Activated naive CD4-positive, alpha-beta T cell treated with anti-CD3 and anti-CD28 coated beads, Interleukin-2, amount 10 ng/mL, durations not matched to agents 7 days and 5 days (primary cell): ENCODE measurements around the gene GPD1.
A peak's percentile ranks its signal among the peaks of the same experiment; 100 is the strongest.
"Not testable (repeated sequence)": the region's sequence is repeated elsewhere in the genome, so short reads cannot be mapped to it uniquely, and the experiment has no call there.

Source experiments
- CTCF ChIA-PET: fragments of 350-600 bp; sonication (Branson Sonifier 250); formaldehyde crosslinking; loops from one replicate; lab custom pipeline; 2021; ENCODE audit warnings: antibody characterized with exemption; lab: Charles Lee
- DNase-seq: peaks from one replicate; pipeline ENCODE4 v3.0.0-alpha.2; 2020
- H3K27ac Mint-ChIP-seq: one replicate; pipeline ENCODE4 v1.8.0; 2021; ENCODE audit warnings: mild to moderate bottlenecking, moderate library complexity, mixed read lengths
- H3K27me3 Mint-ChIP-seq: one replicate; pipeline ENCODE4 v1.8.0; 2021; ENCODE audit warnings: mild to moderate bottlenecking, mixed read lengths
- H3K36me3 Mint-ChIP-seq: one replicate; pipeline ENCODE4 v1.8.0; 2021; ENCODE audit warnings: mixed read lengths
- H3K4me1 Mint-ChIP-seq: one replicate; pipeline ENCODE4 v1.8.0; 2021; ENCODE audit warnings: mixed read lengths
- H3K4me3 Mint-ChIP-seq: one replicate; pipeline ENCODE4 v1.8.0; 2021; ENCODE audit warnings: mild to moderate bottlenecking, moderate library complexity, mixed read lengths
- H3K9me3 Mint-ChIP-seq: one replicate; pipeline ENCODE4 v1.8.0; 2021; ENCODE audit warnings: mixed read lengths

GPD1 gene

GRCh38 chr12:50081096-50081808 is 22.6 kb upstream of the GPD1 start:
- no peak overlapping the region for H3K27ac Mint-ChIP-seq
- peaks cover 17% of the 10 kb centered on the region for H3K4me1 Mint-ChIP-seq
- H3K36me3 Mint-ChIP-seq = no peaks in the 10 kb centered on the region
- H3K9me3 Mint-ChIP-seq = no peaks in the 10 kb centered on the region
- no peak overlapping the region for H3K4me3 Mint-ChIP-seq
- peaks cover 20% of the 10 kb centered on the region for H3K27me3 Mint-ChIP-seq
- CTCF ChIA-PET = interaction anchor here (1.0 to 3.4 kb wide), 3 partner anchors 11 to 114 kb away, joined by 3 to 21 read pairs (median 7); no protein-coding TSS in a partner anchor
- no peak for DNase-seq

DNA sequence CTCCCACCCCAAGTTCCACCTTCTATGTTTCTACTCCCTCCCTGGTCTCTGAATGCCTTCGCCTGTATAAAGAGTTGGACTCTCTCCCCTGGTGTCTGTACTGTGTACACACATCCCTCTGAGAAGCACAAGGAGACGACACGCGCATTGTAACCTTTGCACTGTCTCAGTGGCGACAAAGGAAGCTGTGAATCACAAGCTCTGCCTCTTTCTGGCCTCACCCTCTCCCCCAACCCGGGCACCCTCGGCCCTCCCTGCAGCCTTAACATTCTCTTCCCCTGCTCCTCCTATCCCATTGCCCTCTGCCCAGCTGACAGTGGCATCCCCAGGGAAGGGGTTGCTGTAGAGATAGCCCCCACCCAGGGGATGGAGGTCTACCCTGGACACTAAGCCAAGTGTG is 21.2 kb upstream of the GPD1 start:
- DNase-seq = no peak
- CTCF ChIA-PET = interaction anchor here (0.9 to 5.6 kb wide), 7 partner anchors 8 to 116 kb away, joined by 3 to 40 read pairs (median 7); partner anchors contain the start of gene COX14
- H3K27me3 Mint-ChIP-seq = peaks cover 16% of the 10 kb centered on the region
- peaks cover 7% of the 10 kb centered on the region for H3K36me3 Mint-ChIP-seq
- H3K4me3 Mint-ChIP-seq = no peak overlapping the region
- H3K4me1 Mint-ChIP-seq = peaks cover 25% of the 10 kb centered on the region
- no peaks in the 10 kb centered on the region for H3K9me3 Mint-ChIP-seq
- no peak overlapping the region for H3K27ac Mint-ChIP-seq

GRCh38 chr12:50083301-50083700 is 20.5 kb upstream of the GPD1 start:
- DNase-seq = no peak
- peaks cover 7% of the 10 kb centered on the region for H3K36me3 Mint-ChIP-seq
- peaks cover 9% of the 10 kb centered on the region for H3K27me3 Mint-ChIP-seq
- no peaks in the 10 kb centered on the region for H3K9me3 Mint-ChIP-seq
- H3K4me1 Mint-ChIP-seq = peaks cover 25% of the 10 kb centered on the region
- peak overlapping the region; percentile 55 for H3K4me3 Mint-ChIP-seq
- CTCF ChIA-PET = interaction anchor here (0.9 to 5.6 kb wide), 6 partner anchors 9 to 93 kb away, joined by 3 to 40 read pairs (median 12); partner anchors contain the start of genes COX14 and GPD1
- H3K27ac Mint-ChIP-seq = peak overlapping the region; percentile 64

GRCh38 chr12:50084409-50084774 is 19.4 kb upstream of the GPD1 start:
- Mint-ChIP-seq H3K4me3 (peak overlapping the region; percentile 92), H3K27ac (peak overlapping the region; percentile 95), H3K4me1 (peaks cover 30% of the 10 kb centered on the region)
- CTCF ChIA-PET = interaction anchor here (0.8 to 5.6 kb wide), 11 partner anchors 8 to 117 kb away, joined by 3 to 40 read pairs (median 5); partner anchors contain the start of genes COX14 and GPD1
- not testable (repeated sequence) for H3K36me3 Mint-ChIP-seq, H3K27me3 Mint-ChIP-seq, DNase-seq, H3K9me3 Mint-ChIP-seq

DNA sequence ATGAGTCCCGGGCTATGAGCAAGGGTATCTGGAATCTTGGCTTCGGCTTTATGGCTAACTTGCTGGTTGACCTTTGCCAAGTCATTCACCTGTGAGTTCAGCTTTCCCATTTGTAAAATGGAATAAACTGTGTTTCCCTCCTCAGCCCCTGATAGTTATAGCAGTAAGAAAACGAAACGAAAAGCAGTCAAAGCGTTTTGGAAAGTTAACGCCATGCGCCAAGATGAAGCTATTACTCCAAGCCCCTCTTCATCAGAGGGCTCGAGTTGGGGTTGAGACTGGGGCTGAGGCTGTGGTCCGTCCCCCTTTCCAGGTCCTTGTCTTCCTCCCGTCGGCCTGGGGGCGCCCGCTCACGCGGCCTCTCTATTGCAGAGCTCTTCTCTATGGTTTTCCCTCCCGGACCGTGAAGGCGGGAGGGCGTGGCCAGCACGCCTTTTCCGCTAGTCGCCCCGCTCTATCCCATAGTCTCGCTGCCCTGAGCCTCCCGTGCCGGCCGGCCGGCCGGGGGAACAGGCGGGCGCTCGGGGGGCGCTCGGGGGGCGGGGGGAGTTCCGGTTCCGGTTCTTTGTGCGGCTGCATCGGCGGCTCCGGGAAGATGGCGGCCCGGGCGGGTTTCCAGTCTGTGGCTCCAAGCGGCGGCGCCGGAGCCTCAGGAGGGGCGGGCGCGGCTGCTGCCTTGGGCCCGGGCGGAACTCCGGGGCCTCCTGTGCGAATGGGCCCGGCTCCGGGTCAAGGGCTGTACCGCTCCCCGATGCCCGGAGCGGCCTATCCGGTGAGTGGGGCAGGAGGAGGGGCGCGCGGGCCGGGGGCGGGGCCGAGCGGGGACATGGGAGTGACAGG is 18.8 kb upstream of the GPD1 start, which contains the start of gene SMARCD1:
Gene SMARCD1 (plus strand): TSS at position 568 of the 840 bp plus-strand sequence. CDS start 28 bp downstream, at position 596.
- no peaks in the 10 kb centered on the region for H3K9me3 Mint-ChIP-seq

GRCh38 chr12:50085615-50086072 is 18.2 kb upstream of the GPD1 start:
- DNase-seq = no peak
- Mint-ChIP-seq H3K4me3 (peak overlapping the region; percentile 92), H3K27ac (peak overlapping the region; percentile 86), H3K27me3 (peaks cover 6% of the 10 kb centered on the region), H3K4me1 (peaks cover 30% of the 10 kb centered on the region), H3K36me3 (peaks cover 16% of the 10 kb centered on the region), H3K9me3 (no peaks in the 10 kb centered on the region)
- CTCF ChIA-PET = interaction anchor here (0.8 to 5.6 kb wide), 11 partner anchors 9 to 308 kb away, joined by 3 to 40 read pairs (median 5); partner anchors contain the start of gene COX14

More for the DNA sequence above, 18.8 kb upstream of the GPD1 start, which contains the start of gene SMARCD1:
- Mint-ChIP-seq H3K4me3 (peak within 1 kb of the TSS; percentile 92), H3K4me1 (peaks cover 30% of the 10 kb centered on the region), H3K27ac (peak within 1 kb of the TSS; percentile 95), H3K27me3 (peaks cover 6% of the 10 kb centered on the region), H3K36me3 (peaks cover 12% of the 10 kb centered on the region)
- CTCF ChIA-PET = interaction anchor here (0.8 to 5.6 kb wide), 13 partner anchors 9 to 117 kb away, joined by 3 to 40 read pairs (median 5); partner anchors contain the start of genes COX14 and GPD1
- peak; percentile 88 for DNase-seq

GRCh38 chr12:50086148-50086547 is 17.7 kb upstream of the GPD1 start:
- Mint-ChIP-seq H3K4me1 (peaks cover 30% of the 10 kb centered on the region), H3K9me3 (no peaks in the 10 kb centered on the region), H3K27me3 (peaks cover 6% of the 10 kb centered on the region), H3K27ac (peak overlapping the region; percentile 86), H3K4me3 (peak overlapping the region; percentile 92), H3K36me3 (peaks cover 19% of the 10 kb centered on the region)
- CTCF ChIA-PET = interaction anchor here (0.8 to 5.6 kb wide), 7 partner anchors 12 to 309 kb away, joined by 3 to 40 read pairs (median 8); partner anchors contain the start of genes CERS5 and COX14
- DNase-seq = peak; percentile 30

GRCh38 chr12:50087151-50087550 is 16.7 kb upstream of the GPD1 start:
- CTCF ChIA-PET = interaction anchor here (0.7 to 5.6 kb wide), 10 partner anchors 13 to 89 kb away, joined by 3 to 20 read pairs (median 4); partner anchors contain the start of genes CERS5 and COX14
- peak overlapping the region; percentile 35 for H3K27ac Mint-ChIP-seq

GRCh38 chr12:50087995-50088394 is 15.8 kb upstream of the GPD1 start:
- CTCF ChIA-PET = interaction anchor here (0.5 to 5.6 kb wide), 12 partner anchors 12 to 555 kb away, joined by 3 to 20 read pairs (median 4); partner anchors contain the start of gene COX14
- Mint-ChIP-seq H3K27me3 (no peaks in the 10 kb centered on the region), H3K4me1 (peaks cover 30% of the 10 kb centered on the region), H3K9me3 (no peaks in the 10 kb centered on the region), H3K27ac (no peak overlapping the region), H3K4me3 (no peak overlapping the region), H3K36me3 (peaks cover 24% of the 10 kb centered on the region)
- DNase-seq = no peak

More at GRCh38 chr12:50087151-50087550, 16.7 kb upstream of the GPD1 start:
- peaks cover 24% of the 10 kb centered on the region for H3K36me3 Mint-ChIP-seq
- no peak for DNase-seq
- no peaks in the 10 kb centered on the region for H3K27me3 Mint-ChIP-seq
- no peaks in the 10 kb centered on the region for H3K9me3 Mint-ChIP-seq
- H3K4me3 Mint-ChIP-seq = no peak overlapping the region
- H3K4me1 Mint-ChIP-seq = peaks cover 30% of the 10 kb centered on the region

GRCh38 chr12:50088577-50089335 is 15.1 kb upstream of the GPD1 start:
- Mint-ChIP-seq H3K4me3 (no peak overlapping the region), H3K9me3 (no peaks in the 10 kb centered on the region), H3K27me3 (no peaks in the 10 kb centered on the region), H3K4me1 (peaks cover 26% of the 10 kb centered on the region), H3K27ac (no peak overlapping the region), H3K36me3 (peaks cover 27% of the 10 kb centered on the region)
- peak; percentile 72 for DNase-seq
- CTCF ChIA-PET = interaction anchor here (1.0 to 5.6 kb wide), 17 partner anchors 12 to 121 kb away, joined by 3 to 20 read pairs (median 4); partner anchors contain the start of genes COX14 and GPD1

DNA sequence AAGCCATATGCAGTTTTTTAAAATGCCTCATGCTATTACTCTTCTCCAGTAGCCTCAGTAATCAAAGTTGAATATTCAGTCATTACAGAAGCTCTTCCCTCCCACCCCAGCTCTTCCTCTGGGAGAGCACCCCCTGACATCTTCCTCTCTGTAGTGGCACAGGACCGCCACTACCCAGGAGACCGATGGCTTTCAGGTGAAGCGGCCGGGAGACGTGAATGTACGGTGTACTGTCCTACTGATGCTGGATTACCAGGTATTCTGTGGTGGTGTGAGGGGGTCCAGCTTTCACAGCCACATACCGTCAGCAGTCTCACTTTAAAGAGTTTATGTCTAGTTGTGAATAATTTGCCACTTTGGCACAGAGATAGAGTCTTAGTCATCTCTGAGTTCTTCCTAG is 14.1 kb upstream of the GPD1 start:
- peaks cover 34% of the 10 kb centered on the region for H3K36me3 Mint-ChIP-seq
- DNase-seq = no peak
- peaks cover 23% of the 10 kb centered on the region for H3K4me1 Mint-ChIP-seq
- no peak overlapping the region for H3K4me3 Mint-ChIP-seq
- H3K27me3 Mint-ChIP-seq = no peaks in the 10 kb centered on the region
- no peaks in the 10 kb centered on the region for H3K9me3 Mint-ChIP-seq
- CTCF ChIA-PET = interaction anchor here (0.7 to 1.8 kb wide), 11 partner anchors 11 to 122 kb away, joined by 3 to 20 read pairs (median 3); partner anchors contain the start of genes COX14 and GPD1
- peak overlapping the region; percentile 7 for H3K27ac Mint-ChIP-seq

- CTCF ChIA-PET = interaction anchor here (1.3 to 1.8 kb wide), 5 partner anchors 11 to 87 kb away, joined by 3 to 20 read pairs (median 6); partner anchors contain the start of genes COX14 and GPD1
- H3K36me3 Mint-ChIP-seq = peaks cover 38% of the 10 kb centered on the region
These were observed 13.4 kb upstream of the GPD1 start for GRCh38 chr12:50090391-50090790.

More at GRCh38 chr12:50090391-50090790, 13.4 kb upstream of the GPD1 start:
- Mint-ChIP-seq H3K27ac (no peak overlapping the region), H3K27me3 (no peaks in the 10 kb centered on the region), H3K9me3 (no peaks in the 10 kb centered on the region), H3K4me3 (no peak overlapping the region), H3K4me1 (peaks cover 20% of the 10 kb centered on the region)
- DNase-seq = no peak
